PC-9 (cell line): ENCODE measurements around the gene TSHZ2. TPM values are rescaled to one million over a fixed set of nuclear protein-coding genes. Genes with fewer than 3 reads are reported as not detected.

ENCODE experiments used
- BruUV-seq: library from RNA; stranded (reverse); fragments of 400-500 nt; replicated peaks from 2 replicates; lab custom pipeline; 2021; lab: Mats Ljungman, UMichigan
- CTCF ChIA-PET: fragments of 300-600 bp; sonication (Branson Sonifier 250); formaldehyde crosslinking; loops from one replicate; lab custom pipeline; 2022; ENCODE audit warnings: antibody characterized with exemption; lab: Charles Lee
- POLR2A ChIA-PET: fragments of 300-600 bp; sonication (Branson Sonifier 250); formaldehyde crosslinking; loops from one replicate; lab custom pipeline; 2022; ENCODE audit warnings: antibody characterized with exemption; ENCODE audit not compliant: unreplicated experiment; lab: Charles Lee
- DNase-seq, 2 experiments: peaks; one replicate each; pipeline versions ENCODE4 v3.0.0 to v3.0.0-alpha.2; 2015 to 2022; ENCODE audit warnings: mixed read lengths in 1 of 2
- H2AFZ ChIP-seq: fragments of 200-600 bp; sonication (generic); 2 replicates; pipeline ENCODE4 v1.8.1; 2017; ENCODE audit warnings: antibody characterized with exemption
- H3F3A ChIP-seq: fragments of 200-600 bp; sonication (generic); 2 replicates; pipeline ENCODE4 v1.8.1; 2017; ENCODE audit warnings: antibody characterized with exemption, mild to moderate bottlenecking, low read depth; ENCODE audit not compliant: insufficient read depth
- H3K27ac ChIP-seq: fragments of 200-600 bp; sonication (generic); 2 replicates; pipeline ENCODE4 v1.6.1; 2016; ENCODE audit warnings: mixed run types
- H3K27me3 ChIP-seq: fragments of 200-600 bp; sonication (generic); 2 replicates; pipeline ENCODE4 v1.6.1; 2016; ENCODE audit warnings: low read depth, mixed run types; ENCODE audit not compliant: insufficient read depth
- H3K36me3 ChIP-seq: fragments of 200-600 bp; sonication (generic); 2 replicates; pipeline ENCODE4 v1.6.1; 2016; ENCODE audit warnings: low read depth, mixed run types
- H3K4me1 ChIP-seq: fragments of 200-600 bp; sonication (generic); replicated peaks from 2 replicates; pipeline ENCODE4 v1.6.1; 2016; ENCODE audit warnings: mixed run types; ENCODE audit not compliant: insufficient read depth
- H3K4me2 ChIP-seq: fragments of 200-600 bp; sonication (generic); 2 replicates; pipeline ENCODE4 v1.6.1; 2017; ENCODE audit warnings: mixed run types
- H3K4me3 ChIP-seq: fragments of 200-600 bp; sonication (generic); 2 replicates; pipeline ENCODE4 v1.6.1; 2016; ENCODE audit warnings: mixed run types
- H3K79me2 ChIP-seq: fragments of 200-600 bp; sonication (generic); 2 replicates; pipeline ENCODE4 v1.6.1; 2017; ENCODE audit warnings: low read depth, mixed run types
- H3K9me2 ChIP-seq: fragments of 200-600 bp; sonication (generic); 2 replicates; pipeline ENCODE4 v1.8.1; 2017; ENCODE audit warnings: mild to moderate bottlenecking; ENCODE audit not compliant: insufficient read depth
- H3K9me3 ChIP-seq: fragments of 200-600 bp; sonication (generic); 2 replicates; pipeline ENCODE4 v1.8.1; 2016; ENCODE audit warnings: low read depth; ENCODE audit not compliant: insufficient read depth
- H4K20me1 ChIP-seq: fragments of 200-600 bp; sonication (generic); 2 replicates; pipeline ENCODE4 v1.8.1; 2017; ENCODE audit not compliant: insufficient read depth
- EZH2 ChIP-seq: fragments of 200-600 bp; sonication (generic); IDR thresholded peaks from 2 replicates; pipeline ENCODE4 v1.8.0; 2017; ENCODE audit warnings: antibody characterized with exemption, low read depth
- intact Hi-C: fragments of 100-400 bp; cut with micrococcal nuclease; formaldehyde crosslinking; loops from one replicate; pipeline ENCODE4 v1.10.0; 2022; ENCODE audit not compliant: unreplicated experiment
- total RNA-seq: library from RNA; stranded (reverse); gene quantifications from 2 replicates; pipeline ENCODE4 v1.2.3, GENCODE V29; 2021
- TF ChIP-seq, protein P1 (sequence below): fragments of 200-600 bp; sonication (generic); conservative IDR thresholded peaks from 2 replicates; pipeline ENCODE4 v1.6.1; 2017; ENCODE audit warnings: mixed run types, antibody characterized with exemption, mild to moderate bottlenecking, moderate library complexity

The TSHZ2 gene
- total RNA-seq, 1 experiment from 2014 or later, result not detected

DNA sequence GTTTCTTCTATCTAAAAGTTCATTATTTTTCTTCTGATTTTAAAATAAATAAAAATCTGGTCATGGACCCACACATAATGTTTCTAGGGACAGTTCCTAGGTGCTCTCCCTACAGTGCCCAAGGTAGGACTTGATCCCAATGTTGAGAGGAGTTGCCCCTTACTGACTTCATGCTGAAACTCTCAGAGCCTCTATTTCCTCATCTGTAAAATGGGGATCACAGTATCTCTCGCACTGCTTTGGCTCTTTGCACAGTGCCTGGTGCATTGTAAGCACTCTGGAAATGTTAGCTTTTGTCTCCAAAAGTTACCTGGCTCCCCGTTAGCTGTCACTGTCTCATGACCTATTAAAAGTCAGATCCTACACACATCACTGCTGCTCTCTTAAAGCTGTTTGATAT, 205.5 kb downstream of the TSHZ2 start:
- POLR2A ChIA-PET, result no interaction called here
- CTCF ChIA-PET, result no interaction called here
- H2AFZ ChIP-seq, result no peak overlapping the region
- H3K4me1 ChIP-seq, result no peaks in the 10 kb centered on the region
- H3K9me3 ChIP-seq, result no peaks in the 10 kb centered on the region
- H3K36me3 ChIP-seq, result no peaks in the 10 kb centered on the region
- no peak overlapping the region for H3K27ac ChIP-seq
- BruUV-seq, result no TSS peak
- peaks cover 75% of the 10 kb centered on the region for H3K27me3 ChIP-seq
- no peaks in the 10 kb centered on the region for H3K79me2 ChIP-seq
- no peak overlapping the region for H3K4me3 ChIP-seq
- intact Hi-C loops, result no loop called here
- no peak for TF ChIP-seq EZH2
- TF ChIP-seq, protein P1, sequence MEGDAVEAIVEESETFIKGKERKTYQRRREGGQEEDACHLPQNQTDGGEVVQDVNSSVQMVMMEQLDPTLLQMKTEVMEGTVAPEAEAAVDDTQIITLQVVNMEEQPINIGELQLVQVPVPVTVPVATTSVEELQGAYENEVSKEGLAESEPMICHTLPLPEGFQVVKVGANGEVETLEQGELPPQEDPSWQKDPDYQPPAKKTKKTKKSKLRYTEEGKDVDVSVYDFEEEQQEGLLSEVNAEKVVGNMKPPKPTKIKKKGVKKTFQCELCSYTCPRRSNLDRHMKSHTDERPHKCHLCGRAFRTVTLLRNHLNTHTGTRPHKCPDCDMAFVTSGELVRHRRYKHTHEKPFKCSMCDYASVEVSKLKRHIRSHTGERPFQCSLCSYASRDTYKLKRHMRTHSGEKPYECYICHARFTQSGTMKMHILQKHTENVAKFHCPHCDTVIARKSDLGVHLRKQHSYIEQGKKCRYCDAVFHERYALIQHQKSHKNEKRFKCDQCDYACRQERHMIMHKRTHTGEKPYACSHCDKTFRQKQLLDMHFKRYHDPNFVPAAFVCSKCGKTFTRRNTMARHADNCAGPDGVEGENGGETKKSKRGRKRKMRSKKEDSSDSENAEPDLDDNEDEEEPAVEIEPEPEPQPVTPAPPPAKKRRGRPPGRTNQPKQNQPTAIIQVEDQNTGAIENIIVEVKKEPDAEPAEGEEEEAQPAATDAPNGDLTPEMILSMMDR, result no peak
- no peak overlapping the region for H3K4me2 ChIP-seq
- H3F3A ChIP-seq, result no peaks in the 10 kb centered on the region
- H4K20me1 ChIP-seq, result no peaks in the 10 kb centered on the region
- no peaks in the 10 kb centered on the region for H3K9me2 ChIP-seq
- no peak for DNase-seq

- H3K27me3 ChIP-seq, result peaks cover 87% of the 10 kb centered on the region
- no peak for TF ChIP-seq EZH2
- TF ChIP-seq, protein P1, result no peak
- no peaks in the 10 kb centered on the region for H4K20me1 ChIP-seq
- H3K79me2 ChIP-seq, result no peaks in the 10 kb centered on the region
- H3K9me2 ChIP-seq, result no peaks in the 10 kb centered on the region
- no peak overlapping the region for H3K27ac ChIP-seq
- H3K4me1 ChIP-seq, result no peaks in the 10 kb centered on the region
- POLR2A ChIA-PET, result no interaction called here
- no peak for DNase-seq
- intact Hi-C loops, result no loop called here
- no peak overlapping the region for H2AFZ ChIP-seq
- no peaks in the 10 kb centered on the region for H3K36me3 ChIP-seq
- no TSS peak for BruUV-seq
- no peaks in the 10 kb centered on the region for H3K9me3 ChIP-seq
- no peak overlapping the region for H3K4me2 ChIP-seq
- H3F3A ChIP-seq, result no peaks in the 10 kb centered on the region
- CTCF ChIA-PET, result no interaction called here
- H3K4me3 ChIP-seq, result no peak overlapping the region
These were observed 207.6 kb downstream of the TSHZ2 start for GRCh38 chr20:53179749-53180148.

DNA sequence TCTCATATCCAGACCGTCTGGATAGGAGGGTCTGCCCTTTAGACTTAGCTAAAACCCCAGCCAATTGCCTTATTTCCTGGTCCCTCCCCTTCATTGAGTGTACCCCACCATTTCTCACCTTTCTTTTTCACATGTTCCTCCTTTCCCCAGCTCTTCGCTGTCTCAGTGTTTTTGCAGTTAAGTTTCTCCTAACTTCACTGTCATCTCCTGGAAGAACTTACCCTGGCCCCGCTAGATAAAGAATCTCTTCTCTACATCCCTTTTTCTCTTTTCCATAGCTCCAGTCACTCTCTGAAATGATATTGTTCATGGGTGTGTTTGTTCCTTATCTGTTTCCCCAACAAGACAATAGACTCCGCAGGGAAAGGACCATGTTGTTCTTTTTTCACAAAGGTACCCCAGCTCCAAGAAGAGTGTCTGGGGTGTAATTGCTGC, 208.8 kb downstream of the TSHZ2 start:
- intact Hi-C loops, result no loop called here
- no peak overlapping the region for H3K4me2 ChIP-seq
- H4K20me1 ChIP-seq, result no peaks in the 10 kb centered on the region
- H3K9me2 ChIP-seq, result no peaks in the 10 kb centered on the region
- no peaks in the 10 kb centered on the region for H3K79me2 ChIP-seq
- no peaks in the 10 kb centered on the region for H3K36me3 ChIP-seq
- peaks cover 90% of the 10 kb centered on the region for H3K27me3 ChIP-seq
- ChIA-PET POLR2A (no interaction called here), CTCF (no interaction called here)
- no TSS peak for BruUV-seq
- no peak overlapping the region for H3K4me3 ChIP-seq
- H3K4me1 ChIP-seq, result no peaks in the 10 kb centered on the region
- DNase-seq, result no peak
- no peaks in the 10 kb centered on the region for H3F3A ChIP-seq
- TF ChIP-seq EZH2, result no peak
- TF ChIP-seq, protein P1, result no peak
- no peak overlapping the region for H3K27ac ChIP-seq
- no peaks in the 10 kb centered on the region for H3K9me3 ChIP-seq
- H2AFZ ChIP-seq, result no peak overlapping the region
